DOHH2 (cell line): ENCODE data around the gene POLR2A.

Experiments
- EZH2phosphoT487 ChIP-seq: fragments of 200-600 bp; sonication (generic); IDR thresholded peaks from 2 replicates; pipeline ENCODE4 v1.6.1; 2017; ENCODE audit warnings: borderline replicate concordance, mild to moderate bottlenecking, antibody characterized with exemption, low read length, moderate library complexity, mixed read lengths
- TF ChIP-seq, protein P1 (sequence below): fragments of 200-600 bp; sonication (generic); IDR thresholded peaks from one replicate; pipeline ENCODE4 v1.5.1; 2014; ENCODE audit warnings: antibody characterized with exemption, mild to moderate bottlenecking, low read depth, low read length; ENCODE audit not compliant: poor library complexity, severe bottlenecking

DNA sequence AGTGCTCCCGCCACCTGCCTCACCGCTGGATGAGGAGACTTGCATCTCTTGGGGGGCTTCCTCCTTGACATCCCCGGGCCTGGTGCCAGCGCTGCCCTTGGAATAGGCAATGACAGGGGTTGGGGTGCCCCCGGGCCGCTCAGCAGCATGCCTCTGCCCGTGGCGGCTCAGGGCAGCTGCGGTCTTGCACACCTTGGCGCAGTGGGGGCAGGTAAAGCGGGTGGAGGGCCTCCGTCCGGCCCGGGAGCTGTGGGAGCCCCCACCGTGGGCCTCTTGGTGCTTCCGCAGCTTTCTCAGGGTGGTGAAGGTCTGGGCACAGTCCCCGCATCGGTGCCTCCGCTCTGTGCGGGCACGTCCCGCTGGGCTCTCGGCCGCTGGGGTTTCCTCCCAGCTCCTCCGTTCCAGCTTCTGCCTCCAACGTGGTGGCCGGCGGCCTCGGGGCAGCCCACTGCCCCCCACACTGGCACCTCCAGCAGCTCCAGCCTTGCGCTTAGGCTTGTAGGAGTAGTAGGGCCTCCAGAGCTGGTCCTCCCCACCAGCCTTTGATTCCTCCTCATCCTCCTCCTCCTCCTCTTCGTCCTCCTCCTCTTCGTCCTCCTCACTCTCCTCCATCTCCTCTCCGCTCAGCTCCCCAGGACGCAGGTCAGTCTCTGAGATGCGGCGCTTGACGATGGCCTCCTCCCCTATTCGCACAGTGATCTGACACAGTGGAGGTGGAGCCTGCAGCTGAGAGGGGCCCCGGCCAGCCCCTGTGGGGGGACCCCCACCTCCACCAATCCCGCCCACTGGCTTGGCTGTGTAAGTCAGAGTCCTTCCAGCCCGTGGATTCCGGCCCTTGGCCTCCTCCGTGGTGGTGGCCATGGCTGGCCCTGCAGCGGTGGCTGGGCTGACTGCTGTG is 21.4 kb upstream of the POLR2A start:
- TF ChIP-seq, protein P1, sequence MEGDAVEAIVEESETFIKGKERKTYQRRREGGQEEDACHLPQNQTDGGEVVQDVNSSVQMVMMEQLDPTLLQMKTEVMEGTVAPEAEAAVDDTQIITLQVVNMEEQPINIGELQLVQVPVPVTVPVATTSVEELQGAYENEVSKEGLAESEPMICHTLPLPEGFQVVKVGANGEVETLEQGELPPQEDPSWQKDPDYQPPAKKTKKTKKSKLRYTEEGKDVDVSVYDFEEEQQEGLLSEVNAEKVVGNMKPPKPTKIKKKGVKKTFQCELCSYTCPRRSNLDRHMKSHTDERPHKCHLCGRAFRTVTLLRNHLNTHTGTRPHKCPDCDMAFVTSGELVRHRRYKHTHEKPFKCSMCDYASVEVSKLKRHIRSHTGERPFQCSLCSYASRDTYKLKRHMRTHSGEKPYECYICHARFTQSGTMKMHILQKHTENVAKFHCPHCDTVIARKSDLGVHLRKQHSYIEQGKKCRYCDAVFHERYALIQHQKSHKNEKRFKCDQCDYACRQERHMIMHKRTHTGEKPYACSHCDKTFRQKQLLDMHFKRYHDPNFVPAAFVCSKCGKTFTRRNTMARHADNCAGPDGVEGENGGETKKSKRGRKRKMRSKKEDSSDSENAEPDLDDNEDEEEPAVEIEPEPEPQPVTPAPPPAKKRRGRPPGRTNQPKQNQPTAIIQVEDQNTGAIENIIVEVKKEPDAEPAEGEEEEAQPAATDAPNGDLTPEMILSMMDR = no peak
- no peak for TF ChIP-seq EZH2phosphoT487
